ENCODE results near the gene PTGER2. TPM values are rescaled to one million over a fixed set of nuclear protein-coding genes. Genes with fewer than 3 reads are reported as not detected.

The PTGER2 gene
- total and polyA plus RNA-seq, 2 of the 8 experiments (the other 6 are each of a cell fraction or from before 2014, with no cell fraction given), result 1.2 TPM

- ChIA-PET CTCF (ENCODE audit: partially characterized antibody) (interaction anchor here (0.7 kb wide), 1 partner anchor 589 kb away, joined by 3 read pairs; no protein-coding TSS in a partner anchor), POLR2A (ENCODE audit: partially characterized antibody) (no interaction called here)
- no peak overlapping the region for H3K18ac ChIP-seq (ENCODE audit: extremely low read depth, low read length)
- no peaks in the 10 kb centered on the region for H3K27me3 ChIP-seq (replicated peaks in 1 of 4; ENCODE audit: control insufficient read depth in 3 of 4, extremely low read depth in 1 of 4, insufficient read depth in 3 of 4, low read length in 3 of 4)
- DNase-seq (ENCODE audit: low read depth in 1 of 2, low spot score in 2 of 2), result no peak
- H3K56ac ChIP-seq (replicated peaks; ENCODE audit: insufficient read length, low read depth, low read length), result no peak overlapping the region
- H4K91ac ChIP-seq (replicated peaks; ENCODE audit: insufficient read length, low read length), result no peak overlapping the region
- H2AK5ac ChIP-seq (ENCODE audit: low read depth, low read length), result no peak overlapping the region
- H3K36me3 ChIP-seq (ENCODE audit: control insufficient read depth in 2 of 4, insufficient read depth in 4 of 4, low read length in 3 of 4), result no peaks in the 10 kb centered on the region
- no peak overlapping the region for H3K4ac ChIP-seq (replicated peaks; ENCODE audit: insufficient read length, low read depth, low read length)
- H3K4me3 ChIP-seq (ENCODE audit: extremely low read depth in 1 of 4, insufficient read depth in 2 of 4, low read depth in 3 of 4, low read length in 4 of 4), result no peak overlapping the region
- no peak overlapping the region for H2AFZ ChIP-seq (ENCODE audit: low read length)
- H2BK20ac ChIP-seq (ENCODE audit: low read length), result no peak overlapping the region
- FAIRE-seq, result no peak
- H3K23ac ChIP-seq (ENCODE audit: insufficient read length), result no peak overlapping the region
- no peak overlapping the region for H2BK5ac ChIP-seq (ENCODE audit: low read depth, low read length)
- H4K8ac ChIP-seq (ENCODE audit: extremely low read depth, insufficient read depth, low read length), result no peak overlapping the region
- no peak overlapping the region for H2BK120ac ChIP-seq (replicated peaks; ENCODE audit: low read depth, low read length)
- H3K14ac ChIP-seq (ENCODE audit: insufficient read length), result no peak overlapping the region
- 92% methylated on average over 1 of the region's 1 CpG; no CpG with 5 or more reads in 1 of the 2 experiments for WGBS, 2 experiments (ENCODE audit: extremely low coverage in 1 of 2, insufficient coverage in 1 of 2, insufficient read length in 1 of 2, insufficient replicate concordance in 2 of 2, low coverage in 1 of 2, low lambda C conversion rate in 2 of 2, missing lambda C conversion rate in 1 of 2)
- H3K27ac ChIP-seq (ENCODE audit: low read depth, low read length), result no peak overlapping the region
- no peak overlapping the region for H2BK12ac ChIP-seq (ENCODE audit: low read depth, low read length)
- H2BK15ac ChIP-seq (ENCODE audit: low read length), result no peak overlapping the region
- H3K79me2 ChIP-seq (ENCODE audit: control insufficient read depth in 1 of 2, insufficient read depth in 2 of 2, low read length in 2 of 2), result no peaks in the 10 kb centered on the region
- no peaks in the 10 kb centered on the region for H4K20me1 ChIP-seq (replicated peaks in 1 of 2; ENCODE audit: control insufficient read depth in 1 of 2, insufficient read depth in 2 of 2, low read length in 2 of 2)
- H3K9ac ChIP-seq (replicated peaks in 1 of 4; ENCODE audit: extremely low read depth in 1 of 4, low read depth in 3 of 4, low read length in 3 of 4), result no peak overlapping the region
- H3K9me3 ChIP-seq (ENCODE audit: insufficient read depth in 2 of 2, low read depth in 1 of 2, low read length in 1 of 2), result no peaks in the 10 kb centered on the region
- no peaks in the 10 kb centered on the region for H3K23me2 ChIP-seq (ENCODE audit: low read depth, low read length)
- H3K4me2 ChIP-seq (ENCODE audit: insufficient read depth in 1 of 2, low read depth in 2 of 2, low read length in 2 of 2), result no peak overlapping the region
- no peak overlapping the region for H4K5ac ChIP-seq (ENCODE audit: insufficient read length, low read depth, low read length)
- no peaks in the 10 kb centered on the region for H3K4me1 ChIP-seq (replicated peaks in 1 of 4; ENCODE audit: control insufficient read depth in 3 of 4, insufficient read depth in 4 of 4, low read length in 3 of 4)
- H3K79me1 ChIP-seq (ENCODE audit: low read depth, low read length), result no peaks in the 10 kb centered on the region
- TF ChIP-seq ASH2L (IDR thresholded peaks at IDR 0.05; ENCODE audit: low read length) (no peak), SP1 (IDR thresholded peaks at IDR 0.05; ENCODE audit: low read depth, low read length) (no peak), POU5F1 (IDR thresholded peaks at IDR 0.05; ENCODE audit: low read depth, low read length) (no peak), BCL11A (IDR thresholded peaks at IDR 0.05; ENCODE audit: low read depth in 2 of 2, low read length in 2 of 2) (no peak)
These were observed 49.8 kb downstream of the PTGER2 start for GRCh38 chr14:52363961-52364360.
